OCI-LY7 (cell line): Measurements from ENCODE around the gene ANKRD9. TPM values are rescaled to one million over a fixed set of nuclear protein-coding genes. Genes with fewer than 3 reads are reported as not detected.

Experiments used
- BruUV-seq: library from RNA; stranded (reverse); fragments of 400-500 nt; replicated peaks from 2 replicates; lab custom pipeline; 2021; lab: Mats Ljungman, UMichigan
- CTCF ChIA-PET: fragments of 300-600 bp; sonication (Branson Sonifier 250); formaldehyde crosslinking; loops from one replicate; lab custom pipeline; 2022; ENCODE audit warnings: antibody characterized with exemption; ENCODE audit not compliant: unreplicated experiment; lab: Charles Lee
- POLR2A ChIA-PET: fragments of 300-600 bp; sonication (Branson Sonifier 250); formaldehyde crosslinking; loops from one replicate; lab custom pipeline; 2022; ENCODE audit warnings: antibody characterized with exemption; lab: Charles Lee
- DNase-seq: peaks from one replicate; pipeline ENCODE4 v3.0.0-alpha.2; 2015; ENCODE audit warnings: low spot score
- H2AFZ ChIP-seq: fragments of 200-600 bp; sonication (generic), shearing (Covaris generic); 2 replicates; pipeline ENCODE4 v1.6.1; 2014; ENCODE audit warnings: mild to moderate bottlenecking, antibody characterized with exemption, low read length, moderate library complexity
- H3K27ac ChIP-seq: fragments of 200-600 bp; sonication (generic); 2 replicates; pipeline ENCODE4 v1.5.1; 2014; ENCODE audit warnings: mixed run types, low read depth, mild to moderate bottlenecking, moderate library complexity, low read length, inconsistent platforms; ENCODE audit not compliant: poor library complexity, severe bottlenecking
- H3K36me3 ChIP-seq: fragments of 200-600 bp; sonication (generic); 2 replicates; pipeline ENCODE4 v1.6.1; 2014; ENCODE audit warnings: mild to moderate bottlenecking, antibody characterized with exemption, low read length, moderate library complexity, mixed read lengths; ENCODE audit not compliant: insufficient read depth
- H3K4me1 ChIP-seq: fragments of 200-600 bp; sonication (generic); 2 replicates; pipeline ENCODE4 v1.5.1; 2014; ENCODE audit warnings: mild to moderate bottlenecking, low read length; ENCODE audit not compliant: insufficient read depth, poor library complexity, severe bottlenecking
- H3K4me2 ChIP-seq: fragments of 200-600 bp; sonication (generic); 2 replicates; pipeline ENCODE4 v1.6.1; 2014; ENCODE audit warnings: mild to moderate bottlenecking, low read length
- H3K4me3 ChIP-seq: fragments of 200-600 bp; sonication (generic); 2 replicates; pipeline ENCODE4 v1.5.1; 2014; ENCODE audit warnings: mild to moderate bottlenecking, low read depth, low read length; ENCODE audit not compliant: poor library complexity, severe bottlenecking
- H3K79me2 ChIP-seq: fragments of 200-600 bp; sonication (generic); 2 replicates; pipeline ENCODE4 v1.6.1; 2016; ENCODE audit warnings: low read depth, mild to moderate bottlenecking, low read length, moderate library complexity, mixed read lengths; ENCODE audit not compliant: insufficient read depth
- H3K9me2 ChIP-seq: fragments of 200-600 bp; sonication (generic); 2 replicates; pipeline ENCODE4 v1.6.1; 2016; ENCODE audit warnings: mild to moderate bottlenecking, low read length, mixed read lengths; ENCODE audit not compliant: insufficient read depth
- H3K9me3 ChIP-seq: fragments of 200-600 bp; sonication (generic); 2 replicates; pipeline ENCODE4 v1.6.1; 2014; ENCODE audit warnings: mild to moderate bottlenecking, mixed run types, low read length, mixed read lengths
- H4K20me1 ChIP-seq: fragments of 200-600 bp; sonication (generic); 2 replicates; pipeline ENCODE4 v1.6.1; 2014; ENCODE audit warnings: mild to moderate bottlenecking, antibody characterized with exemption, low read length, moderate library complexity, mixed read lengths; ENCODE audit not compliant: insufficient read depth
- CTCF ChIP-seq: fragments of 200-600 bp; sonication (generic); conservative IDR thresholded peaks from 2 replicates; pipeline ENCODE4 v1.5.1; 2014; ENCODE audit warnings: mild to moderate bottlenecking, antibody characterized with exemption, low read length, moderate library complexity, mixed read lengths
- EZH2phosphoT487 ChIP-seq: fragments of 200-600 bp; sonication (generic); IDR thresholded peaks from 2 replicates; pipeline ENCODE4 v1.6.1; 2018; ENCODE audit warnings: low read depth, borderline replicate concordance, mild to moderate bottlenecking, mixed run types, antibody characterized with exemption, low read length, moderate library complexity, mixed read lengths
- intact Hi-C: fragments of 100-400 bp; cut with micrococcal nuclease; formaldehyde crosslinking; loops from one replicate; pipeline ENCODE4 v1.10.0; 2022; ENCODE audit not compliant: unreplicated experiment
- total RNA-seq, 2 experiments: library from RNA; depleted of rRNA in 1 of 2; stranded (reverse); fragments of >200 nt in 1 of 2; shearing (Covaris generic) in 1 of 2; gene quantifications; 2 replicates each; pipeline ENCODE4 v1.2.3, GENCODE V29; 2014 to 2022

The ANKRD9 gene
- total RNA-seq, 2 experiments from 2014 or later: 1.2 to 1.9 TPM

GRCh38 chr14:102500713-102501112 is 8.9 kb downstream of the ANKRD9 start:
- no peaks in the 10 kb centered on the region for H3K9me3 ChIP-seq
- H3K27ac ChIP-seq: no peak overlapping the region
- no peak overlapping the region for H3K4me2 ChIP-seq
- intact Hi-C loops: no loop called here
- no peak for DNase-seq
- no peaks in the 10 kb centered on the region for H3K9me2 ChIP-seq
- H4K20me1 ChIP-seq: no peaks in the 10 kb centered on the region
- TF ChIP-seq EZH2phosphoT487 (no peak), CTCF (no peak)
- no TSS peak for BruUV-seq
- CTCF ChIA-PET: no interaction called here
- H2AFZ ChIP-seq: no peak overlapping the region
- H3K4me3 ChIP-seq: no peak overlapping the region
- H3K36me3 ChIP-seq: no peaks in the 10 kb centered on the region
- no peaks in the 10 kb centered on the region for H3K79me2 ChIP-seq
- POLR2A ChIA-PET: no interaction called here
- no peaks in the 10 kb centered on the region for H3K4me1 ChIP-seq

- CTCF ChIA-PET: no interaction called here
Observed at GRCh38 chr14:102500158-102500662, 9.4 kb downstream of the ANKRD9 start.

More at GRCh38 chr14:102500158-102500662, 9.4 kb downstream of the ANKRD9 start:
- Histone ChIP-seq H3K79me2 (no peaks in the 10 kb centered on the region), H3K4me3 (no peak overlapping the region), H3K9me2 (no peaks in the 10 kb centered on the region), H3K27ac (no peak overlapping the region), H3K4me2 (no peak overlapping the region), H3K36me3 (no peaks in the 10 kb centered on the region), H2AFZ (no peak overlapping the region), H3K4me1 (no peaks in the 10 kb centered on the region), H4K20me1 (no peaks in the 10 kb centered on the region), H3K9me3 (no peaks in the 10 kb centered on the region)
- POLR2A ChIA-PET: no interaction called here
- BruUV-seq: no TSS peak
- intact Hi-C loops: no loop called here
- no peak for TF ChIP-seq CTCF
- no peak for TF ChIP-seq EZH2phosphoT487
- no peak for DNase-seq
